GM18526 (cell line): Measurements from ENCODE around the gene SULF2.

Source experiments
- POLR2A ChIP-seq: IDR thresholded peaks from 3 replicates; pipeline ENCODE4 v1.6.1; 2011; ENCODE audit not compliant: insufficient read length; ENCODE audit errors: extremely low read depth

The SULF2 gene

DNA sequence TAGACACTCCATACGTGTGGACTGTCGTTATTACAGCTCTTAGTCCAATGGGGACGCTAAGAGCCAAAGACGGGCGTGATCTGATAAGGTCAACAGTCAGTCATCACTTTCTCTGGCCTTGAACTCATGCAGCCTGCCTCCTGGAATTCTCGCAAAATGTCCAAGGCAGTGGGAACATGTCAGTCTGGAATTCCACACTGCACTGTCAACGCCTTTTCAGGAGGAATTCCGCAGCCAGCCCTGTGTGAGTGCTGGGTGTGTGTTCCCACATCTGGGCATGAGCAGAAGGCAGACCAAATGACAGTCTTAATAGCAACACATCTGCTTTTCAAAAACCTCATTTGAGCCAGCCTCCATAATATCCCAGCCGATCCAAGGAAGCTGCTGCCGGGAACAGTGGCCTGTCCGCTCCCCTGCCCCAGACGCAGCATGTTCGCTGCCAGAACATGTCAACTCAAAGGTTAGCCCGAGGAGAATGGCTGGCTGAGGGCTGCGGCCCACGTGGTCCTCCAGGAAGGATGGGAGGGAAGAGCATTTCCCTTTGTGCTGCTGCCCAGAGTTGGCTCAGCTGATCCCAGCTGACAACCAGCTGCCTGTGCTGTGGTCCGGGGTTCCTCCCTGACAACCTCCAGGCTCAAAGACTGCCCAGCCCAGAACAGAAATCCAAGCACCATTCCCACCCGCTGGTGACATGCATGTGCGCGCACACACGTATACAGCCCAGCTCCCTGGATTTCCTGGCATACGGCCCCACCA is 103.1 kb downstream of the SULF2 start:
- TF ChIP-seq POLR2A = no peak

- TF ChIP-seq POLR2A = no peak
Observed at GRCh38 chr20:47680804-47681529, 104.3 kb downstream of the SULF2 start.

- no peak for TF ChIP-seq POLR2A
Observed at GRCh38 chr20:47679462-47679861, 105.8 kb downstream of the SULF2 start.

GRCh38 chr20:47678536-47678935 is 106.7 kb downstream of the SULF2 start:
- TF ChIP-seq POLR2A = no peak

GRCh38 chr20:47677635-47678453 is 107.4 kb downstream of the SULF2 start:
- TF ChIP-seq POLR2A = no peak

DNA sequence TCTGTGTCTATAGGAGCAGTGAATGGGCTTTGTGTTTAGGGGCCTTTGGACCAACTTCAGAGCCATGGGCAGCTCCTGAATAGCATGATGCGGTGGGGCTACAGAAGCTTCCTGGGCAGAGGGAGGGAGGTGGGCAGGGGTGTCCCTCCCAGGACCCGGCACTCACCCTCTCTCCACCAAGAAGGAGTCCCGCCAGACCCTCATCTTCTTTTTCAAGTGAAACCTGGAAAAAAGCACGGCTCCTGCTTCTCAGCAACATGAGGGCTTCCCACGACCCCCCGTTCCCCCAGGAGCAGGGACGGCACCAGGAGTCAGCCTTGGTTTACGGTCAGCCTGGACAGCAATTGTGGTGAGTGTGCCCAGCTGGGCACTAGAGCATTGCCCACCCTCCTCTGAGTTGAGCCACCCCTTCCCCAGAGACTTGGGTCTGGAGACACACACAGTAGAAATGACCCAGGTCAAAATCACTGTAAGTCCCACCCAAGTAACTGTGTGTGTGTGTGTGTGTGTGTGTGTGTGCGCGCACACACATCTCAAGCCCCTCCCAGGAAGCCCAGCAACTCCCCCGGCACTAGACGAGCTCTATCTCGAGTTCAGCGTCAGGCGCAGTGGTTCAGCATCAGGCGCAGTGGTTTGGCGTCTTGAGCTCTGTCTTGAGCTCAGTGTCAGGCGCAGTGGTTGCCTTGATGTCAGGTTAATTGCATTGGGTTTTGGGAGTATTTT is 108.2 kb downstream of the SULF2 start:
- TF ChIP-seq POLR2A = no peak

DNA sequence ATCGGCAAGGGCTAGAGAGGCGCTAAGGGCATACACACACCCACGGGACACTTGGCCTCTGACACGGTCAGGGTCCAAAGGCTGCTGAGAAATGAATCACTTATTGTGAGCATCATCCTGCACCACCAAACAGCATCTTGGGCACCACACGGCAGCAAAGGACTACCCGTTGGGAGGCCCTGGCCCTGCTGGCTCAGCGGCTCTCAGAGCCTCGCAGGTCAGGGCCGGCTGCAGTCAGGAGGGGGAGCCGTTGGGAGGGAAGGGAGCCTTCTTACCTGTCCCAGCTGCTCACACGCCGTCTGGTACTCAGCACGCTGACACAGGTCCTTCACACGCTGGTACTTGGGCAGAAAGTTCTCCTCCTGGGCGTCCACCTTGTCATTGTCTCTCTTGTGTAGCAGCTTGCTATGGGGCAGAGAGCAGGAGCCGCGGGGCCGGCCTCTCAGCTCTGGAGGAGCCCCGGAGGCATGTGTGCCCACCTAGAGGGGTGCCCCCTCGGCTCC is 109.0 kb downstream of the SULF2 start:
- TF ChIP-seq POLR2A = no peak

- TF ChIP-seq POLR2A = no peak
Observed at GRCh38 chr20:47675190-47676142, 109.8 kb downstream of the SULF2 start.

- no peak for TF ChIP-seq POLR2A
Observed at GRCh38 chr20:47674686-47675085, 110.6 kb downstream of the SULF2 start.

- no peak for TF ChIP-seq POLR2A
Observed at GRCh38 chr20:47674145-47674544, 111.1 kb downstream of the SULF2 start.

- TF ChIP-seq POLR2A = no peak
Observed at GRCh38 chr20:47673671-47673955, 111.7 kb downstream of the SULF2 start.

- no peak for TF ChIP-seq POLR2A
Observed at GRCh38 chr20:47672886-47673670, 112.2 kb downstream of the SULF2 start.

- TF ChIP-seq POLR2A = no peak
Observed at GRCh38 chr20:47672166-47672565, 113.1 kb downstream of the SULF2 start.
